IMR-90 (cell line): ENCODE results near the gene WDR62. TPM values are rescaled to one million over a fixed set of nuclear protein-coding genes. Genes with fewer than 3 reads are reported as not detected.

Experiments
- ATAC-seq: fragments of 200-7000 bp; cut with Tn5 transposase; 2 replicates; pipeline ENCODE4 v1.9.1; 2020; ENCODE audit warnings: low read depth, mild to moderate bottlenecking, moderate library complexity
- BruUV-seq: library from RNA; stranded (reverse); fragments of 400-500 nt; replicated peaks from 2 replicates; lab custom pipeline; 2021; lab: Mats Ljungman, UMichigan
- CTCF ChIA-PET: fragments of 300-600 bp; formaldehyde crosslinking; extraction: SDS; loops from one replicate; lab custom pipeline; 2021; ENCODE audit warnings: antibody characterized with exemption; lab: Yijun Ruan, JAX
- POLR2A ChIA-PET: fragments of 300-600 bp; sonication (Branson Sonifier 250); formaldehyde crosslinking; loops from one replicate; lab custom pipeline; 2022; ENCODE audit warnings: antibody characterized with exemption; ENCODE audit not compliant: unreplicated experiment; lab: Charles Lee
- DNase-seq: peaks from one replicate; pipeline ENCODE4 v3.0.0; 2013
- H2AFZ ChIP-seq: replicated peaks from 2 replicates; pipeline ENCODE3; 2013; ENCODE audit warnings: low read length, mild to moderate bottlenecking; ENCODE audit not compliant: poor library complexity
- H2AK5ac ChIP-seq: 2 replicates; pipeline ENCODE4 v1.6.1; 2013; ENCODE audit warnings: low read depth, low read length, inconsistent platforms
- H2AK9ac ChIP-seq: replicated peaks from 2 replicates; pipeline ENCODE3; 2013; ENCODE audit warnings: mild to moderate bottlenecking, low read depth, low read length, moderate library complexity; ENCODE audit not compliant: poor library complexity
- H2BK120ac ChIP-seq: 2 replicates; pipeline ENCODE4 v1.6.1; 2013; ENCODE audit warnings: low read depth, low read length, inconsistent platforms
- H2BK15ac ChIP-seq: 3 replicates; pipeline ENCODE4 v1.6.1; 2013; ENCODE audit warnings: low read depth, low read length, inconsistent platforms
- H2BK20ac ChIP-seq: 2 replicates; pipeline ENCODE4 v1.6.1; 2013; ENCODE audit warnings: low read depth, mild to moderate bottlenecking, inconsistent platforms, low read length, moderate library complexity
- H2BK5ac ChIP-seq: 2 replicates; pipeline ENCODE4 v1.6.1; 2013; ENCODE audit warnings: mild to moderate bottlenecking, low read depth, low read length, inconsistent platforms; ENCODE audit not compliant: poor library complexity, severe bottlenecking
- H3K14ac ChIP-seq: replicated peaks from 2 replicates; pipeline ENCODE4 v1.6.1; 2013; ENCODE audit warnings: low read depth, low read length, inconsistent platforms
- H3K18ac ChIP-seq: 2 replicates; pipeline ENCODE4 v1.6.1; 2013; ENCODE audit warnings: low read depth, low read length, control low read depth
- H3K23ac ChIP-seq: 2 replicates; pipeline ENCODE4 v1.6.1; 2013; ENCODE audit warnings: low read depth, low read length, inconsistent platforms
- H3K27ac ChIP-seq: 2 replicates; pipeline ENCODE4 v1.5.1; 2013; ENCODE audit warnings: mild to moderate bottlenecking, control low read depth, low read length; ENCODE audit not compliant: insufficient read depth
- H3K27me3 ChIP-seq: 2 replicates; pipeline ENCODE4 v1.6.1; 2013; ENCODE audit warnings: low read length; ENCODE audit not compliant: control insufficient read depth, insufficient read depth
- H3K36me3 ChIP-seq: 2 replicates; pipeline ENCODE4 v1.6.1; 2013; ENCODE audit warnings: low read length, mixed read lengths; ENCODE audit not compliant: control insufficient read depth, insufficient read depth
- H3K4ac ChIP-seq: 2 replicates; pipeline ENCODE4 v1.6.1; 2013; ENCODE audit warnings: low read depth, low read length, inconsistent platforms
- H3K4me1 ChIP-seq: 2 replicates; pipeline ENCODE4 v1.6.1; 2013; ENCODE audit warnings: low read length, mixed read lengths; ENCODE audit not compliant: control insufficient read depth, insufficient read depth
- H3K4me2 ChIP-seq: 2 replicates; pipeline ENCODE4 v1.6.1; 2013; ENCODE audit warnings: low read depth, mild to moderate bottlenecking, control low read depth, low read length, moderate library complexity
- H3K4me3 ChIP-seq: 2 replicates; pipeline ENCODE4 v1.5.1; 2013; ENCODE audit warnings: low read depth, mild to moderate bottlenecking, control low read depth, low read length, moderate library complexity; ENCODE audit not compliant: insufficient read depth
- H3K56ac ChIP-seq: 2 replicates; pipeline ENCODE4 v1.6.1; 2013; ENCODE audit warnings: low read length, inconsistent platforms; ENCODE audit not compliant: insufficient read depth; ENCODE audit errors: extremely low read depth
- H3K79me1 ChIP-seq, 2 experiments: 2 replicates each; pipeline ENCODE4 v1.6.1; 2013; ENCODE audit warnings: low read length in 2 of 2, inconsistent platforms in 1 of 2, low read depth in 1 of 2
- H3K9ac ChIP-seq: 2 replicates; pipeline ENCODE4 v1.6.1; 2013; ENCODE audit warnings: low read depth, low read length, control low read depth
- H3K9me1 ChIP-seq: 2 replicates; pipeline ENCODE4 v1.6.1; 2013; ENCODE audit warnings: low read length, inconsistent platforms; ENCODE audit not compliant: insufficient read depth
- H3K9me3 ChIP-seq: 2 replicates; pipeline ENCODE4 v1.6.1; 2013; ENCODE audit warnings: low read length; ENCODE audit not compliant: control insufficient read depth, insufficient read depth
- H4K20me1 ChIP-seq: 2 replicates; pipeline ENCODE4 v1.6.1; 2013; ENCODE audit warnings: low read length, inconsistent platforms; ENCODE audit not compliant: insufficient read depth
- H4K5ac ChIP-seq: 2 replicates; pipeline ENCODE4 v1.6.1; 2013; ENCODE audit warnings: mild to moderate bottlenecking, low read depth, low read length, control low read depth
- H4K8ac ChIP-seq, 2 experiments: 2 replicates each; pipeline ENCODE4 v1.6.1; 2013; ENCODE audit warnings: low read depth in 2 of 2, low read length in 2 of 2, control low read depth in 1 of 2, inconsistent platforms in 1 of 2
- H4K91ac ChIP-seq: 2 replicates; pipeline ENCODE4 v1.6.1; 2013; ENCODE audit warnings: low read depth, low read length, inconsistent platforms; ENCODE audit not compliant: insufficient read depth
- BHLHE40 ChIP-seq: fragments of 150-350 bp; IDR thresholded peaks from 2 replicates; pipeline ENCODE4 v1.6.1; 2016; ENCODE audit warnings: mild to moderate bottlenecking, low read depth, low read length
- CEBPB ChIP-seq: IDR thresholded peaks from 2 replicates; pipeline ENCODE4 v1.6.1; 2012; ENCODE audit warnings: low read depth, low read length, improper control_type of control experiment
- CHD1 ChIP-seq: IDR thresholded peaks from 2 replicates; pipeline ENCODE4 v1.6.1; 2012; ENCODE audit warnings: low read depth, low read length, improper control_type of control experiment
- CTCF ChIP-seq: conservative IDR thresholded peaks from 2 replicates; pipeline ENCODE4 v1.5.1; 2012; ENCODE audit warnings: mild to moderate bottlenecking, low read depth, low read length, improper control_type of control experiment
- FOS ChIP-seq: fragments of 150-350 bp; IDR thresholded peaks from 2 replicates; pipeline ENCODE4 v1.6.1; 2016; ENCODE audit warnings: low read depth, low read length
- MAFK ChIP-seq: IDR thresholded peaks from 2 replicates; pipeline ENCODE4 v1.6.1; 2012; ENCODE audit warnings: low read depth, low read length, improper control_type of control experiment
- MAZ ChIP-seq: IDR thresholded peaks from 2 replicates; pipeline ENCODE4 v1.6.1; 2012; ENCODE audit warnings: low read depth, mild to moderate bottlenecking, low read length, improper control_type of control experiment, moderate library complexity, borderline replicate concordance
- MXI1 ChIP-seq: IDR thresholded peaks from 2 replicates; pipeline ENCODE4 v1.6.1; 2012; ENCODE audit warnings: low read depth, mild to moderate bottlenecking, low read length, moderate library complexity, borderline replicate concordance
- NFE2L2 ChIP-seq: fragments of 150-350 bp; IDR thresholded peaks from 2 replicates; pipeline ENCODE4 v1.6.1; 2016; ENCODE audit warnings: low read depth, mild to moderate bottlenecking, low read length
- POLR2A ChIP-seq: IDR thresholded peaks from 2 replicates; pipeline ENCODE4 v1.6.1; 2012; ENCODE audit warnings: mild to moderate bottlenecking, low read depth, low read length
- RAD21 ChIP-seq: IDR thresholded peaks from 2 replicates; pipeline ENCODE4 v1.6.1; 2012; ENCODE audit warnings: low read length, improper control_type of control experiment
- RCOR1 ChIP-seq: IDR thresholded peaks from 2 replicates; pipeline ENCODE4 v1.6.1; 2012; ENCODE audit warnings: mild to moderate bottlenecking, low read length, improper control_type of control experiment; ENCODE audit not compliant: insufficient replicate concordance
- RFX5 ChIP-seq: IDR thresholded peaks from 2 replicates; pipeline ENCODE4 v1.8.0; 2012; ENCODE audit warnings: low read depth, mild to moderate bottlenecking, low read length, moderate library complexity
- SMC3 ChIP-seq: fragments of 150-350 bp; IDR thresholded peaks from 2 replicates; pipeline ENCODE4 v1.6.1; 2016; ENCODE audit warnings: low read depth, mild to moderate bottlenecking, antibody characterized with exemption, low read length, moderate library complexity
- USF2 ChIP-seq: fragments of 150-350 bp; IDR thresholded peaks from 2 replicates; pipeline ENCODE4 v1.6.1; 2017; ENCODE audit warnings: mild to moderate bottlenecking, antibody characterized with exemption, low read length, low read depth
- WGBS, 2 experiments: methylation state at CpG; one replicate each; pipeline versions ENCODE4 v1.1.5 to v1.1.7; 2013; ENCODE audit warnings: missing lambda C conversion rate in 2 of 2; ENCODE audit not compliant: insufficient read length in 1 of 2; ENCODE audit errors: extremely low coverage in 2 of 2; 5-methylcytosine and 5-hydroxymethylcytosine counted together
- dilution Hi-C: fragments of 300-500 bp; cut with HindIII; formaldehyde crosslinking; loops from one replicate; pipeline ENCODE4 v1.14.3; 2018; ENCODE audit warnings: low sequenced_read_pairs; ENCODE audit not compliant: unreplicated experiment
- in situ Hi-C: fragments of 300-500 bp; cut with MboI; formaldehyde crosslinking; loops from 3 replicates; pipeline ENCODE4 v1.14.3; 2019; ENCODE audit warnings: low sequenced_read_pairs, inconsistent platforms, mixed read lengths
- intact Hi-C: fragments of 100-400 bp; cut with micrococcal nuclease; formaldehyde crosslinking; loops from 2 replicates; pipeline ENCODE4 v1.10.0; 2022
- polyA plus RNA-seq, 3 experiments: library from polyadenylated mRNA; depleted of rRNA; stranded (reverse); fragments of >200 nt; gene quantifications; 2 replicates each; pipeline ENCODE4 v1.2.3, GENCODE V29; 2012; ENCODE audit warnings: low replicate concordance in 1 of 3
- total RNA-seq: library from RNA; depleted of rRNA; stranded (reverse); fragments of >200 nt; gene quantifications from 2 replicates; pipeline ENCODE4 v1.2.3, GENCODE V29; 2012

The WDR62 gene
- total and polyA plus RNA-seq, 2 of the 4 experiments (the other 2 are of a cell fraction): 4.5 to 7.0 TPM

GRCh38 chr19:36139473-36140303 is 85.0 kb downstream of the WDR62 start, which contains the start of gene CAPNS1:
TSS of gene CAPNS1 (plus strand) at chr19:36140066. CDS start at chr19:36141012, 946 bp downstream.
- Histone ChIP-seq H3K4me1 (peaks cover 10% of the 10 kb centered on the region), H3K9ac (peak within 1 kb of the TSS; percentile 99), H2AK5ac (peak within 1 kb of the TSS; percentile 87), H2BK120ac (peak within 1 kb of the TSS; percentile 63), H3K9me1 (peaks cover 9% of the 10 kb centered on the region), H3K36me3 (peaks cover 19% of the 10 kb centered on the region), H3K27me3 (no peaks in the 10 kb centered on the region), H3K18ac (peak within 1 kb of the TSS; percentile 84), H2BK15ac (peak within 1 kb of the TSS; percentile 68; the same call in 1 of the 3 replicates), H3K23ac (peak within 1 kb of the TSS; percentile 96), H2AFZ (peak within 1 kb of the TSS; percentile 96), H4K8ac (peak within 1 kb of the TSS; percentile 93 to 94), H2AK9ac (peak within 1 kb of the TSS; percentile 100), H3K4me3 (peak within 1 kb of the TSS; percentile 96), H3K4ac (peak within 1 kb of the TSS; percentile 99), H3K14ac (peak within 1 kb of the TSS; percentile 98), H3K79me1 (peaks cover 26 to 38% of the 10 kb centered on the region in 2 experiments), H3K56ac (peak within 1 kb of the TSS; percentile 94), H2BK5ac (peak within 1 kb of the TSS; percentile 92), H4K91ac (peak within 1 kb of the TSS; percentile 93), H4K5ac (peak within 1 kb of the TSS; percentile 91), H4K20me1 (peaks cover 24% of the 10 kb centered on the region), H3K4me2 (peak within 1 kb of the TSS; percentile 85), H3K27ac (peak within 1 kb of the TSS; percentile 95), H3K9me3 (no peaks in the 10 kb centered on the region), H2BK20ac (no peak within 1 kb of the TSS)
- intact Hi-C loops (loop anchor here (2.0 kb wide), 1 partner anchor 25 kb away; the partner anchor contains the start of genes POLR2I and TBCB), in situ Hi-C loops (no loop called here), dilution Hi-C loops (no loop called here)
- ATAC-seq (peak; percentile 84), DNase-seq (peak; percentile 93)
- WGBS, 2 experiments: 1% methylated on average over 35 of the region's 75 CpGs; no CpG with 5 or more reads in 1 of the 2 experiments
- BruUV-seq: no TSS peak
- ChIA-PET CTCF (interaction anchor here (1.2 to 1.4 kb wide), 2 partner anchors 11 to 12 kb away, joined by 3 to 4 read pairs; no protein-coding TSS in a partner anchor), POLR2A (interaction anchor here (0.6 kb wide), 1 partner anchor 21 kb away, joined by 17 read pairs; no protein-coding TSS in a partner anchor)
- 0 out of 2 replicates have a peak, but pooled peaks have one; percentile 9 for TF ChIP-seq SMC3
- TF ChIP-seq USF2: peak; percentile 17; the same call in 1 of the 2 replicates
- TF ChIP-seq CTCF: no peak
- peak; percentile 64; the same call in 1 of the 2 replicates for TF ChIP-seq MXI1
- TF ChIP-seq RCOR1: peak; percentile 9
- peak; percentile 70 for TF ChIP-seq FOS
- TF ChIP-seq BHLHE40: peak; percentile 32; the same call in 1 of the 2 replicates
- peak; percentile 96 for TF ChIP-seq MAZ
- TF ChIP-seq POLR2A: peak; percentile 92
- TF ChIP-seq MAFK: no peak
- no peak for TF ChIP-seq CEBPB
- no peak for TF ChIP-seq RFX5
- no peak for TF ChIP-seq NFE2L2
- no peak for TF ChIP-seq CHD1
- no peak for TF ChIP-seq RAD21
